ENCODE results near the gene GPX6. TPM values are rescaled to one million over a fixed set of nuclear protein-coding genes. Genes with fewer than 3 reads are reported as not detected.
"Not testable (repeated sequence)": the region's sequence is repeated elsewhere in the genome, so short reads cannot be mapped to it uniquely, and the experiment has no call there.

The GPX6 gene
- total RNA-seq, 4 donors from 2014 or later, result not detected

DNA sequence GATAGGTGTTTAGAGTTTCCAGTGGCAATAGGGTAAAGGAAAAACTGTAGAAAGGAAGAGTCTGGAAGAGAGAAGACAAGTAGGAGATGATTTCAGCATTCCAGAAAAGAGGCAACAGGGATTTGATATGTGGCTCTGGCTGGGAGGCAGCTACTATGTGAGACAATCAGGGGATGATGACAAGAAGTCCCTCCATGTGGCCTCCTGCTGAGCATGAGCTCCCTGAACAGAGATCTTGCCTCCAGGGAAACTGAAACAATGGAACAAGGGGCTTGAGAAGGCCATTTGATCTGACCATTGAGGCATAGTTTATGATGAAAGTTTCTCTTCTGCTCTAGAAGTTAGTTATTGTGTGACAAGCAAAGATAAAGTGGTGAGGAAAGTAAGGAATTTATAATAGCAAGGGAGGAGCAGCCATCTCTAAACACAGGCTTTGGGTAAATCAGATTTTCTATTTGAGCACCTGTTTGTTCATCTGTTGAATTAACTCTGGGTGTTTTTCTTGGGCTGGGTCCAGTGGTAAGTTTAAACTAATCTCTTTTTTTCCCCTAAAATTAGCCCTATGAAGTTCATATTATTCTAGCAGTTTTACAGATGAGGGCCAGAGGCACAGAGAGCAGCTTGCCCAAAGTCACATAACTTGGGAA is 7.1 kb upstream of the GPX6 start:
- no peak for TF ChIP-seq POLR2A (IDR thresholded peaks at IDR 0.05)
- TF ChIP-seq, protein P1, sequence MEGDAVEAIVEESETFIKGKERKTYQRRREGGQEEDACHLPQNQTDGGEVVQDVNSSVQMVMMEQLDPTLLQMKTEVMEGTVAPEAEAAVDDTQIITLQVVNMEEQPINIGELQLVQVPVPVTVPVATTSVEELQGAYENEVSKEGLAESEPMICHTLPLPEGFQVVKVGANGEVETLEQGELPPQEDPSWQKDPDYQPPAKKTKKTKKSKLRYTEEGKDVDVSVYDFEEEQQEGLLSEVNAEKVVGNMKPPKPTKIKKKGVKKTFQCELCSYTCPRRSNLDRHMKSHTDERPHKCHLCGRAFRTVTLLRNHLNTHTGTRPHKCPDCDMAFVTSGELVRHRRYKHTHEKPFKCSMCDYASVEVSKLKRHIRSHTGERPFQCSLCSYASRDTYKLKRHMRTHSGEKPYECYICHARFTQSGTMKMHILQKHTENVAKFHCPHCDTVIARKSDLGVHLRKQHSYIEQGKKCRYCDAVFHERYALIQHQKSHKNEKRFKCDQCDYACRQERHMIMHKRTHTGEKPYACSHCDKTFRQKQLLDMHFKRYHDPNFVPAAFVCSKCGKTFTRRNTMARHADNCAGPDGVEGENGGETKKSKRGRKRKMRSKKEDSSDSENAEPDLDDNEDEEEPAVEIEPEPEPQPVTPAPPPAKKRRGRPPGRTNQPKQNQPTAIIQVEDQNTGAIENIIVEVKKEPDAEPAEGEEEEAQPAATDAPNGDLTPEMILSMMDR (IDR thresholded peaks at IDR 0.05), result no peak
- no peaks in the 10 kb centered on the region for H3K36me3 ChIP-seq
- no peaks in the 10 kb centered on the region for H3K9me3 ChIP-seq
- no peak overlapping the region for H3K27ac ChIP-seq
- H3K27me3 ChIP-seq, result no peaks in the 10 kb centered on the region
- no peak for DNase-seq
- no peak overlapping the region for H3K4me3 ChIP-seq (replicated peaks in 1 of 3)
- no peaks in the 10 kb centered on the region for H3K4me1 ChIP-seq
- intact Hi-C loops (cut with DNase I), result no loop called here

DNA sequence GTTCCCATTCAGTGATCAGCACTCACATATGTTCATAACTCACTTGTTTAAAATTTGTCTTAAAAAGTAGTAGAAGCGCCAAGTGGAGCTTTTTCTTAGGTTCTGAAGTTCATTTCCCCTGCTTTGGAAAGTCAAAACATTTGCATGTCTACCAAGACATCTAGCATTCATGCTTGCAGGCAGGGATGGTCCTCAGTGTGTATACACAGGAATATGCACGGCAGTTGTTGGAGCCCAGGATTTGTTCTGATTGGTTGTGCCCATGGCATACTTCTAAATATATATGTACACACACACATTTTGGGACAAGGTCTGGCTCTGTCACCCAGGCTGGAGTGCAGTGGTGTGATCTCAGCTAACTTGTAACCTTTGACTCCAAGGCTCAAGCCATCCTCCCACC is 2.4 kb upstream of the GPX6 start:
- intact Hi-C loops (cut with DNase I), result no loop called here
- 81 to 95% methylated on average over 2 of the region's 2 CpGs for WGBS, 2 donors
- no peaks in the 10 kb centered on the region for H3K27me3 ChIP-seq
- no peaks in the 10 kb centered on the region for H3K4me1 ChIP-seq
- H3K4me3 ChIP-seq (replicated peaks in 1 of 3), result no peak overlapping the region
- DNase-seq, result no peak
- no peak overlapping the region for H3K27ac ChIP-seq
- TF ChIP-seq, protein P1 (IDR thresholded peaks at IDR 0.05), result no peak
- no peak for TF ChIP-seq POLR2A (IDR thresholded peaks at IDR 0.05)
- H3K36me3 ChIP-seq, result no peaks in the 10 kb centered on the region
- H3K9me3 ChIP-seq, result no peaks in the 10 kb centered on the region

DNA sequence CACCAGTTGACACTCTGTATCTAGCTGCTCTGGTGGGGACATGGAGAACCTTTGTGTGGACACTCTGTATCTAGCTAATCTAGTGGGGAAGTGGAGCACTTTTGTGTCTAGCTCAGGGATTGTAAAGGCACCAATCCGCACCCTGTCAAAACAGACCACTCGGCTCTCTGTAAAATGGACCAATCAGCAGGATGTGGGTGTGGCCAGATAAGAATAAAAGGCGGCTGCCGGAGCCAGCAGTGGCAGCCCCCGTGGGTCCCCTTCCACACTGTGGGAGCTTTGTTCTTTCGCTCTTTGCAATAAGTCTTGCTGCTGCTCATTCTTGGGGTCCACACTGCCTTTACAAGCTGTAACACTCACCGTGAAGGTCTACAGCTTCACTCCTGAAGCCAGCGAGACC is 3.2 kb downstream of the GPX6 start:
- H3K27ac ChIP-seq; H3K4me3 ChIP-seq (replicated peaks in 1 of 3); DNase-seq; H3K36me3 ChIP-seq; H3K9me3 ChIP-seq; intact Hi-C loops (cut with DNase I); H3K4me1 ChIP-seq; H3K27me3 ChIP-seq: not testable (repeated sequence)
- 88 to 94% methylated on average over 8 of the region's 8 CpGs for WGBS, 2 donors

DNA sequence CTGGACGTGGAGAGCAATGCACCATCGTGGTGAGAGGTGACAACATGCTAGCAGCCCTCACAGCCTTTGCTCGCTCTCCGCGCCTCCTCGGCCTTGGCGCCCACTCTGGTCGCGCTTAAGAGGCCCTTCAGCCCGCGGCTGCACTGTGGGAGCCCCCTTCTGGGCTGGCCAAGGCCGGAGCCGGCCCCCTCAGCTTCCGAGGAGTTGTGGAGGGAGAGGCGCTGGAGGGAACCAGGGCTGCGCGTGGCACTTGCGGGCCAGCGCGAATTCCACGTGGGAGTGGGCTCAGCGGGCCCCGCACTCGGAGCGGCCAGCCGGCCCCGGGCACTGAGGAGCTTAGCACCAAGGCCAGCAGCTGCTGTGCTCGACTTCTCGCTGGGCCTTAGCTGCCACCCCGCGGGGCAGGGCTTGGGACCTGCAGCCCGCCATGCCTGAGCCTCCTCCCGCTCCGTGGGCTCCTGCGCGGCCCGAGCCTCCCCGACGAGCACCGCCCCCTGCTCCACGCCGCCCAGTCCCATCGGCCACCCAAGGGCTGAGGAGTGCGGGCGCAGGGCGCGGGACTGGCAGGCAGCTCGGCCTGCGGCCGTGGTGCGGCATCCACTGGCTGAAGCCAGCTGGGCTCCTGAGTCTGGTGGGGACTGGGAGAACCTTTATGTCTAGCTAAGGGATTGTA is 3.8 kb downstream of the GPX6 start:
- intact Hi-C loops (cut with DNase I), result no loop called here
- DNase-seq, result no peak
- H3K9me3 ChIP-seq, result no peaks in the 10 kb centered on the region
- H3K36me3 ChIP-seq, result no peaks in the 10 kb centered on the region
- no peaks in the 10 kb centered on the region for H3K27me3 ChIP-seq
- H3K4me3 ChIP-seq (replicated peaks in 1 of 3), result no peak overlapping the region
- no peak for TF ChIP-seq POLR2A (IDR thresholded peaks at IDR 0.05)
- TF ChIP-seq, protein P1 (IDR thresholded peaks at IDR 0.05), result no peak
- 96 to 98% methylated on average over 10 to 43 of the region's 51 CpGs for WGBS, 2 donors
- no peaks in the 10 kb centered on the region for H3K4me1 ChIP-seq
- no peak overlapping the region for H3K27ac ChIP-seq

DNA sequence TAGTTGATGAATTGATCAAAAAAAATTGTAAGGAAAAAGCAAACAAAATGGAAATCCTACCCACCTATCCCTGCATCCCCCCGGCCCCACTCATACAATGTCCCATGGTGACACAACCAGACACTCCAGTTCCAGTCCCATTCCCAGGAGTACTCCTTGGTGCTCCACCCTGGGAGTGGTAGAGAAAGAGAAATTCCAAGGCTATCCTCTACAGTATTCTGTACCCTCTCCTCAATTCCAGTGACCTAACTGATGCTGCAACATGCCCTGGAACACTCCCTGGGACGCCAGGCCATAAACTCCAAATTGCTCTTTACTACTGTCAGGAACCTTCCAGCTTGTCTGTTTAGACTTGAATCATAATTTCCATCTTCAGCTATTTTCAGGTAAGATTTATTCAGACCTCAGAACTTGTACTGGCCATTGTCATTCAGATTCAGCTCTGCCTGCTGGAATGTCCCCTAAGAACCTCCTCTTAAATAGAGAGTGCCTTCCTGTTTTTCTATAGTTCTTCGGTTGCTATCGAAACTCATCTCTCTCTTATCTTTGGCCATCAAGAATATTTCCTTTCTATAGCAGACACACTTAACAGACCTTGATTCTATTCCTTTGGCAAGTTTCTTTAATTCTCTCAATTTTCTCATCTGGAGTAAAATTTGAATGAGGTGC is 8.7 kb downstream of the GPX6 start:
- Histone ChIP-seq H3K4me1 (no peaks in the 10 kb centered on the region), H3K27ac (no peak overlapping the region), H3K4me3 (replicated peaks in 1 of 3) (no peak overlapping the region), H3K27me3 (no peaks in the 10 kb centered on the region), H3K36me3 (no peaks in the 10 kb centered on the region), H3K9me3 (no peaks in the 10 kb centered on the region)
- no peak for TF ChIP-seq POLR2A (IDR thresholded peaks at IDR 0.05)
- TF ChIP-seq, protein P1 (IDR thresholded peaks at IDR 0.05), result no peak
- whole genome bisulfite sequencing, 2 donors, result 54 to 58% methylated on average over 4 of the region's 4 CpGs
- intact Hi-C loops (cut with DNase I), result no loop called here
- DNase-seq, result no peak

Measured in thyroid gland (tissue), 4 donors.